HFFc6 (cell line): ENCODE data around the gene ALDH16A1. TPM values are rescaled to one million over a fixed set of nuclear protein-coding genes. Genes with fewer than 3 reads are reported as not detected.

ENCODE experiments used
- DNase-seq: peaks from one replicate; pipeline ENCODE4 v3.0.0-alpha.2; 2018
- H3K27ac Mint-ChIP-seq: 2 replicates; pipeline ENCODE4 v1.8.0; 2020; ENCODE audit warnings: mild to moderate bottlenecking, mixed read lengths
- H3K27me3 Mint-ChIP-seq: 2 replicates; pipeline ENCODE4 v1.8.0; 2021; ENCODE audit warnings: mild to moderate bottlenecking, moderate library complexity, mixed read lengths; ENCODE audit not compliant: insufficient read depth
- H3K36me3 Mint-ChIP-seq: 2 replicates; pipeline ENCODE4 v1.8.0; 2021; ENCODE audit warnings: low read depth, mixed read lengths
- H3K4me1 Mint-ChIP-seq: 2 replicates; pipeline ENCODE4 v1.8.0; 2020; ENCODE audit warnings: low read depth, mixed read lengths
- H3K4me3 Mint-ChIP-seq: 2 replicates; pipeline ENCODE4 v1.8.0; 2020; ENCODE audit warnings: mild to moderate bottlenecking, moderate library complexity, mixed read lengths
- H3K9me3 Mint-ChIP-seq: 2 replicates; pipeline ENCODE4 v1.8.0; 2020; ENCODE audit warnings: mild to moderate bottlenecking, mixed read lengths
- CTCF ChIP-seq: fragments of 200-600 bp; sonication (generic); IDR thresholded peaks from 2 replicates; pipeline ENCODE4 v1.5.0; 2021; ENCODE audit warnings: antibody characterized with exemption, mild to moderate bottlenecking
- total RNA-seq, 6 experiments: library from RNA; stranded (reverse); fragmentation: NEBNext Ultra II Directional; extraction: Animal tissue kit (Norgen Biotek cat#: 25700); gene quantifications; 2 replicates in 1 of 6; 3 replicates in 5 of 6; pipeline ENCODE4 v1.2.3, GENCODE V29; 2021

The ALDH16A1 gene
- total RNA-seq, 6 experiments from 2014 or later: 13.9 to 23.0 (median 19.8) TPM

- H3K27me3 Mint-ChIP-seq: no peaks in the 10 kb centered on the region
- no peaks in the 10 kb centered on the region for H3K9me3 Mint-ChIP-seq
- H3K27ac Mint-ChIP-seq: no peak overlapping the region
- no peak overlapping the region for H3K4me3 Mint-ChIP-seq
- DNase-seq: no peak
- no peak for TF ChIP-seq CTCF
- no peaks in the 10 kb centered on the region for H3K4me1 Mint-ChIP-seq
- no peaks in the 10 kb centered on the region for H3K36me3 Mint-ChIP-seq
Measured at GRCh38 chr19:49463960-49464740, 11.1 kb downstream of the ALDH16A1 start.

GRCh38 chr19:49465371-49465770 is 12.3 kb downstream of the ALDH16A1 start:
- no peaks in the 10 kb centered on the region for H3K4me1 Mint-ChIP-seq
- H3K4me3 Mint-ChIP-seq: no peak overlapping the region
- no peak for TF ChIP-seq CTCF
- no peaks in the 10 kb centered on the region for H3K27me3 Mint-ChIP-seq
- DNase-seq: no peak
- H3K9me3 Mint-ChIP-seq: no peaks in the 10 kb centered on the region
- H3K36me3 Mint-ChIP-seq: no peaks in the 10 kb centered on the region
- H3K27ac Mint-ChIP-seq: no peak overlapping the region

GRCh38 chr19:49468199-49468598 is 15.2 kb downstream of the ALDH16A1 start:
- no peak for TF ChIP-seq CTCF
- H3K27me3 Mint-ChIP-seq: no peaks in the 10 kb centered on the region
- no peaks in the 10 kb centered on the region for H3K9me3 Mint-ChIP-seq
- H3K27ac Mint-ChIP-seq: no peak overlapping the region
- H3K4me3 Mint-ChIP-seq: no peak overlapping the region
- DNase-seq: no peak
- H3K36me3 Mint-ChIP-seq: no peaks in the 10 kb centered on the region
- H3K4me1 Mint-ChIP-seq: peaks cover 7% of the 10 kb centered on the region

- no peak for DNase-seq
- Mint-ChIP-seq H3K27ac (no peak overlapping the region), H3K27me3 (no peaks in the 10 kb centered on the region), H3K4me1 (peaks cover 9% of the 10 kb centered on the region), H3K9me3 (no peaks in the 10 kb centered on the region), H3K4me3 (no peak overlapping the region), H3K36me3 (no peaks in the 10 kb centered on the region)
- no peak for TF ChIP-seq CTCF
Measured at GRCh38 chr19:49468746-49469447, 15.9 kb downstream of the ALDH16A1 start.

- H3K36me3 Mint-ChIP-seq: no peaks in the 10 kb centered on the region
- TF ChIP-seq CTCF: peak; percentile 31; the same call in 1 of the 2 replicates
- H3K4me1 Mint-ChIP-seq: peaks cover 14% of the 10 kb centered on the region
- H3K9me3 Mint-ChIP-seq: no peaks in the 10 kb centered on the region
- DNase-seq: no peak
- no peaks in the 10 kb centered on the region for H3K27me3 Mint-ChIP-seq
- no peak overlapping the region for H3K27ac Mint-ChIP-seq
- H3K4me3 Mint-ChIP-seq: no peak overlapping the region
Measured at GRCh38 chr19:49469828-49470614, 17.0 kb downstream of the ALDH16A1 start.
